ENCODE measurements around the gene TNNC2. TPM values are rescaled to one million over a fixed set of nuclear protein-coding genes. Genes with fewer than 3 reads are reported as not detected.

TNNC2 gene
- total RNA-seq, 2 donors from 2014 or later: 0.51 TPM; not detected in 1

- Histone ChIP-seq H3K27me3 (no peaks in the 10 kb centered on the region), H3K4me3 (no peak overlapping the region), H3K36me3 (peaks cover 61% of the 10 kb centered on the region), H3K4me1 (peaks cover 0 to 29% of the 10 kb centered on the region in 2 donors), H3K9me3 (no peaks in the 10 kb centered on the region), H3K27ac (no peak overlapping the region)
- TF ChIP-seq CTCF (IDR thresholded peaks at IDR 0.05): no peak
- DNase-seq (ENCODE audit: low spot score): no peak
Observed at GRCh38 chr20:45845452-45845851, 18.3 kb upstream of the TNNC2 start.

- H3K4me1 ChIP-seq: peaks cover 0 to 29% of the 10 kb centered on the region in 2 donors
- no peaks in the 10 kb centered on the region for H3K9me3 ChIP-seq
- H3K27me3 ChIP-seq: no peaks in the 10 kb centered on the region
- no peak for DNase-seq (ENCODE audit: low spot score)
- no peak for TF ChIP-seq CTCF (IDR thresholded peaks at IDR 0.05)
- no peak overlapping the region for H3K4me3 ChIP-seq
- peaks cover 68% of the 10 kb centered on the region for H3K36me3 ChIP-seq
- H3K27ac ChIP-seq: peak overlapping the region in 1 of 2 donors; percentile 57
Observed at GRCh38 chr20:45843506-45843905, 16.4 kb upstream of the TNNC2 start.

GRCh38 chr20:45842169-45842812 lies 15.2 kb upstream of the TNNC2 start:
- Histone ChIP-seq H3K9me3 (no peaks in the 10 kb centered on the region), H3K4me3 (no peak overlapping the region), H3K27me3 (no peaks in the 10 kb centered on the region), H3K36me3 (peaks cover 60% of the 10 kb centered on the region), H3K4me1 (peaks cover 0 to 29% of the 10 kb centered on the region in 2 donors), H3K27ac (peak overlapping the region; percentile 29 to 57)
- no peak for DNase-seq (ENCODE audit: low spot score)
- no peak for TF ChIP-seq CTCF (IDR thresholded peaks at IDR 0.05)

GRCh38 chr20:45841407-45842129 lies 14.5 kb upstream of the TNNC2 start:
- Histone ChIP-seq H3K4me3 (no peak overlapping the region), H3K4me1 (peaks cover 0 to 36% of the 10 kb centered on the region in 2 donors), H3K27ac (peak overlapping the region; percentile 33 to 57), H3K36me3 (peaks cover 52% of the 10 kb centered on the region), H3K9me3 (no peaks in the 10 kb centered on the region), H3K27me3 (no peaks in the 10 kb centered on the region)
- no peak for TF ChIP-seq CTCF (IDR thresholded peaks at IDR 0.05)
- no peak for DNase-seq (ENCODE audit: low spot score)

- H3K36me3 ChIP-seq: peaks cover 44% of the 10 kb centered on the region
- DNase-seq (ENCODE audit: low spot score): no peak
Observed at GRCh38 chr20:45840700-45841198, 13.6 kb upstream of the TNNC2 start.

More at GRCh38 chr20:45840700-45841198, 13.6 kb upstream of the TNNC2 start:
- H3K4me3 ChIP-seq: no peak overlapping the region
- H3K27ac ChIP-seq: peak overlapping the region in 1 of 2 donors; percentile 33
- H3K4me1 ChIP-seq: peaks cover 0 to 42% of the 10 kb centered on the region in 2 donors
- H3K9me3 ChIP-seq: no peaks in the 10 kb centered on the region
- no peak for TF ChIP-seq CTCF (IDR thresholded peaks at IDR 0.05)
- H3K27me3 ChIP-seq: no peaks in the 10 kb centered on the region

Measured in right atrium auricular region (tissue), 2 donors.